Activated T-cell treated with anti-CD3 and anti-CD28 coated beads, Interleukin-2, amount 50 U/mL, for 4 hours (primary cell): Measurements from ENCODE around the gene DPPA4. TPM values are rescaled to one million over a fixed set of nuclear protein-coding genes. Genes with fewer than 3 reads are reported as not detected.
A peak's percentile ranks its signal among the peaks of the same experiment; 100 is the strongest.

Experiments used
- ATAC-seq, 2 donors: fragments of 200-7000 bp; cut with Tn5 transposase; one replicate each; pipeline ENCODE4 v1.10.0; 2021
- DNase-seq: peaks from one replicate; pipeline ENCODE4 v3.0.0-alpha.2; 2020
- H3K27me3 Mint-ChIP-seq: one replicate; pipeline ENCODE4 v1.8.0; 2021; ENCODE audit warnings: low read depth, mixed read lengths
- H3K36me3 Mint-ChIP-seq: one replicate; pipeline ENCODE4 v1.8.0; 2022; ENCODE audit warnings: mixed read lengths; ENCODE audit not compliant: insufficient read depth
- H3K4me1 Mint-ChIP-seq: one replicate; pipeline ENCODE4 v1.8.0; 2021; ENCODE audit warnings: low read depth, mixed read lengths
- H3K4me3 Mint-ChIP-seq: one replicate; pipeline ENCODE4 v1.8.0; 2021; ENCODE audit warnings: mild to moderate bottlenecking, moderate library complexity, mixed read lengths
- H3K9me3 Mint-ChIP-seq: one replicate; pipeline ENCODE4 v1.8.0; 2021; ENCODE audit warnings: mixed read lengths
- total RNA-seq, 3 donors: library from RNA; stranded (reverse); gene quantifications; one replicate each; pipeline ENCODE4 v1.2.1, GENCODE V29; 2021

DPPA4 gene
- total RNA-seq, 3 donors from 2014 or later, result 1.1 to 1.5 (median 1.5) TPM

- ATAC-seq (no peak), DNase-seq (no peak)
- H3K27me3 Mint-ChIP-seq, result peaks cover 4% of the 10 kb centered on the region
- no peaks in the 10 kb centered on the region for H3K4me1 Mint-ChIP-seq
- no peaks in the 10 kb centered on the region for H3K36me3 Mint-ChIP-seq
- no peaks in the 10 kb centered on the region for H3K9me3 Mint-ChIP-seq
- no peak overlapping the region for H3K4me3 Mint-ChIP-seq
These were observed 18.5 kb upstream of the DPPA4 start for GRCh38 chr3:109355625-109356441.

GRCh38 chr3:109353057-109353456 is 15.7 kb upstream of the DPPA4 start:
- Mint-ChIP-seq H3K4me3 (no peak overlapping the region), H3K36me3 (no peaks in the 10 kb centered on the region), H3K9me3 (no peaks in the 10 kb centered on the region), H3K27me3 (peaks cover 4% of the 10 kb centered on the region), H3K4me1 (no peaks in the 10 kb centered on the region)
- ATAC-seq, result no peak
- DNase-seq, result no peak

GRCh38 chr3:109351231-109351630 is 13.9 kb upstream of the DPPA4 start:
- Mint-ChIP-seq H3K36me3 (no peaks in the 10 kb centered on the region), H3K4me1 (no peaks in the 10 kb centered on the region), H3K4me3 (no peak overlapping the region), H3K27me3 (peaks cover 4% of the 10 kb centered on the region), H3K9me3 (no peaks in the 10 kb centered on the region)
- ATAC-seq, result no peak
- DNase-seq, result no peak

GRCh38 chr3:109346770-109347295 is 9.5 kb upstream of the DPPA4 start:
- no peaks in the 10 kb centered on the region for H3K9me3 Mint-ChIP-seq
- no peak for DNase-seq
- H3K4me3 Mint-ChIP-seq, result no peak overlapping the region
- H3K27me3 Mint-ChIP-seq, result peaks cover 2% of the 10 kb centered on the region
- no peaks in the 10 kb centered on the region for H3K4me1 Mint-ChIP-seq
- H3K36me3 Mint-ChIP-seq, result no peaks in the 10 kb centered on the region
- no peak for ATAC-seq

- no peaks in the 10 kb centered on the region for H3K9me3 Mint-ChIP-seq
- H3K4me1 Mint-ChIP-seq, result no peaks in the 10 kb centered on the region
- DNase-seq (no peak), ATAC-seq (no peak)
- H3K4me3 Mint-ChIP-seq, result no peak overlapping the region
- H3K27me3 Mint-ChIP-seq, result peaks cover 2% of the 10 kb centered on the region
- no peaks in the 10 kb centered on the region for H3K36me3 Mint-ChIP-seq
These were observed 8.8 kb upstream of the DPPA4 start for GRCh38 chr3:109346099-109346498.

GRCh38 chr3:109339714-109340648 is 2.6 kb upstream of the DPPA4 start:
- H3K4me1 Mint-ChIP-seq, result peaks cover 10% of the 10 kb centered on the region
- H3K4me3 Mint-ChIP-seq, result no peak overlapping the region
- peaks cover 34% of the 10 kb centered on the region for H3K27me3 Mint-ChIP-seq
- DNase-seq (no peak), ATAC-seq (no peak)
- H3K9me3 Mint-ChIP-seq, result peaks cover 3% of the 10 kb centered on the region
- peaks cover 2% of the 10 kb centered on the region for H3K36me3 Mint-ChIP-seq

GRCh38 chr3:109339197-109339596 is 1.9 kb upstream of the DPPA4 start:
- DNase-seq, result no peak
- ATAC-seq, result no peak
- H3K36me3 Mint-ChIP-seq, result peaks cover 2% of the 10 kb centered on the region
- H3K27me3 Mint-ChIP-seq, result peaks cover 37% of the 10 kb centered on the region
- H3K4me1 Mint-ChIP-seq, result peaks cover 10% of the 10 kb centered on the region
- H3K4me3 Mint-ChIP-seq, result no peak overlapping the region
- H3K9me3 Mint-ChIP-seq, result peaks cover 3% of the 10 kb centered on the region

- Mint-ChIP-seq H3K9me3 (peaks cover 3% of the 10 kb centered on the region), H3K4me1 (peaks cover 10% of the 10 kb centered on the region), H3K27me3 (peaks cover 37% of the 10 kb centered on the region), H3K4me3 (no peak overlapping the region), H3K36me3 (peaks cover 2% of the 10 kb centered on the region)
- DNase-seq (no peak), ATAC-seq (no peak)
These were observed 976 bp upstream of the DPPA4 start for GRCh38 chr3:109338322-109338721.

GRCh38 chr3:109336291-109336861 is 970 bp downstream of the DPPA4 start:
- H3K4me3 Mint-ChIP-seq, result peak overlapping the region; percentile 72
- peaks cover 2% of the 10 kb centered on the region for H3K36me3 Mint-ChIP-seq
- H3K27me3 Mint-ChIP-seq, result peaks cover 37% of the 10 kb centered on the region
- H3K4me1 Mint-ChIP-seq, result peaks cover 10% of the 10 kb centered on the region
- H3K9me3 Mint-ChIP-seq, result peaks cover 3% of the 10 kb centered on the region
- ATAC-seq (peak in 1 of 2 donors; percentile 65), DNase-seq (peak; percentile 6)

- Mint-ChIP-seq H3K9me3 (no peaks in the 10 kb centered on the region), H3K27me3 (peaks cover 37% of the 10 kb centered on the region), H3K36me3 (peaks cover 2% of the 10 kb centered on the region), H3K4me3 (no peak overlapping the region), H3K4me1 (peaks cover 10% of the 10 kb centered on the region)
- ATAC-seq (no peak), DNase-seq (no peak)
These were observed 2.8 kb downstream of the DPPA4 start for GRCh38 chr3:109334572-109334971.

- no peak for DNase-seq
- Mint-ChIP-seq H3K27me3 (peaks cover 14% of the 10 kb centered on the region), H3K36me3 (no peaks in the 10 kb centered on the region), H3K9me3 (no peaks in the 10 kb centered on the region), H3K4me1 (peaks cover 5% of the 10 kb centered on the region), H3K4me3 (no peak overlapping the region)
- no peak for ATAC-seq
These were observed 5.7 kb downstream of the DPPA4 start for GRCh38 chr3:109331692-109332091.

GRCh38 chr3:109330405-109330804 is 6.9 kb downstream of the DPPA4 start:
- Mint-ChIP-seq H3K9me3 (no peaks in the 10 kb centered on the region), H3K4me1 (no peaks in the 10 kb centered on the region), H3K36me3 (no peaks in the 10 kb centered on the region), H3K4me3 (no peak overlapping the region), H3K27me3 (peaks cover 7% of the 10 kb centered on the region)
- ATAC-seq (no peak), DNase-seq (no peak)

- ATAC-seq (no peak), DNase-seq (no peak)
- no peaks in the 10 kb centered on the region for H3K36me3 Mint-ChIP-seq
- H3K27me3 Mint-ChIP-seq, result peaks cover 2% of the 10 kb centered on the region
- no peaks in the 10 kb centered on the region for H3K4me1 Mint-ChIP-seq
- no peak overlapping the region for H3K4me3 Mint-ChIP-seq
- H3K9me3 Mint-ChIP-seq, result no peaks in the 10 kb centered on the region
These were observed 9.1 kb downstream of the DPPA4 start for GRCh38 chr3:109328202-109328601.

- H3K27me3 Mint-ChIP-seq, result peaks cover 2% of the 10 kb centered on the region
- DNase-seq, result no peak
- no peaks in the 10 kb centered on the region for H3K36me3 Mint-ChIP-seq
- ATAC-seq, result no peak
- H3K4me1 Mint-ChIP-seq, result no peaks in the 10 kb centered on the region
- no peak overlapping the region for H3K4me3 Mint-ChIP-seq
- H3K9me3 Mint-ChIP-seq, result no peaks in the 10 kb centered on the region
These were observed 11.7 kb downstream of the DPPA4 start for GRCh38 chr3:109325657-109326056.
